A549 (cell line): ENCODE results near the gene FCSK. TPM values are rescaled to one million over a fixed set of nuclear protein-coding genes. Genes with fewer than 3 reads are reported as not detected.

Source experiments
- ATAC-seq, 2 experiments: fragments of 200-7000 bp in 1 of 2; fragments of >200 bp in 1 of 2; cut with Nextera tagmentation in 1 of 2; cut with Tn5 transposase in 1 of 2; 3 replicates each; pipeline versions ENCODE4 v1.8.0 to v1.9.1; 2018 to 2020; ENCODE audit warnings: mild to moderate bottlenecking in 1 of 2, moderate library complexity in 1 of 2
- CTCF ChIA-PET: fragments of 300-600 bp; sonication (Branson Sonifier 250); formaldehyde crosslinking; extraction: SDS; loops from one replicate; lab custom pipeline; 2021; ENCODE audit warnings: antibody characterized with exemption, inconsistent platforms; lab: Yijun Ruan, JAX
- POLR2A ChIA-PET: fragments of 350-600 bp; formaldehyde crosslinking; extraction: SDS; loops from one replicate; lab custom pipeline; 2021; ENCODE audit warnings: antibody characterized with exemption, inconsistent platforms; lab: Yijun Ruan, JAX
- DNase-seq, 2 experiments: peaks; one replicate each; pipeline versions ENCODE4 v3.0.0 to v3.0.0-alpha.2; 2011 to 2016; ENCODE audit warnings: low read depth in 1 of 2, low spot score in 1 of 2
- FAIRE-seq: peaks from 2 replicates; lab custom pipeline; 2011; peaks lifted over from hg19 to GRCh38; lab: Jason Lieb, UNC
- H3K27ac ChIP-seq, 2 experiments: fragments of >200 bp; sonication (Bioruptor Twin); formaldehyde crosslinking; 3 replicates each; pipeline ENCODE4 v1.5.1; 2016 to 2017
- H3K4me1 ChIP-seq: fragments of >200 bp; sonication (Bioruptor Twin); formaldehyde crosslinking; 3 replicates; pipeline ENCODE4 v1.6.1; 2016
- H3K4me2 ChIP-seq: fragments of >200 bp; sonication (Bioruptor Twin); formaldehyde crosslinking; 3 replicates; pipeline ENCODE4 v1.6.1; 2016
- H3K4me3 ChIP-seq: fragments of >200 bp; sonication (Bioruptor Twin); formaldehyde crosslinking; 3 replicates; pipeline ENCODE4 v1.5.1; 2016
- H3K9me3 ChIP-seq: fragments of >200 bp; sonication (Bioruptor Twin); formaldehyde crosslinking; 3 replicates; pipeline ENCODE4 v1.6.1; 2016
- CBX2 ChIP-seq: fragments of 200-600 bp; sonication (generic); IDR thresholded peaks from 2 replicates; pipeline ENCODE4 v1.6.1; 2016; ENCODE audit warnings: low read depth, mild to moderate bottlenecking, borderline replicate concordance
- CHD4 ChIP-seq: fragments of 200-600 bp; sonication (generic); IDR thresholded peaks from 2 replicates; pipeline ENCODE4 v1.6.1; 2016; ENCODE audit warnings: antibody characterized with exemption, mild to moderate bottlenecking, borderline replicate concordance
- EHF ChIP-seq: fragments of 250-450 bp; sonication (Bioruptor Pico); IDR thresholded peaks from 2 replicates; pipeline ENCODE4 v1.5.0; 2020; ENCODE audit warnings: mild to moderate bottlenecking
- HOXB5 ChIP-seq: fragments of 250-450 bp; sonication (Bioruptor Pico); IDR thresholded peaks from 2 replicates; pipeline ENCODE4 v1.5.0; 2020; ENCODE audit warnings: mild to moderate bottlenecking, moderate library complexity
- JUNB ChIP-seq: fragments of >200 bp; sonication (Bioruptor Twin); formaldehyde crosslinking; IDR thresholded peaks from 2 replicates; pipeline ENCODE4 v1.6.1; 2016
- KDM5A ChIP-seq: fragments of 200-600 bp; sonication (generic); IDR thresholded peaks from 2 replicates; pipeline ENCODE4 v1.6.1; 2016; ENCODE audit warnings: antibody characterized with exemption, mild to moderate bottlenecking
- MAZ ChIP-seq: fragments of 150-350 bp; IDR thresholded peaks from 2 replicates; pipeline ENCODE4 v1.6.1; 2014; ENCODE audit warnings: antibody characterized with exemption, low read depth, low read length, borderline replicate concordance
- NFE2L2 ChIP-seq: fragments of 150-350 bp; conservative IDR thresholded peaks from 2 replicates; pipeline ENCODE4 v1.6.1; 2014; ENCODE audit warnings: low read length
- PHF8 ChIP-seq: fragments of 200-600 bp; sonication (generic); IDR thresholded peaks from 2 replicates; pipeline ENCODE4 v1.6.1; 2016; ENCODE audit warnings: low read depth, mild to moderate bottlenecking, antibody characterized with exemption, moderate library complexity, borderline replicate concordance
- RARB ChIP-seq: fragments of 250-450 bp; sonication (Bioruptor Pico); IDR thresholded peaks from 2 replicates; pipeline ENCODE4 v1.8.0; 2021; ENCODE audit warnings: mild to moderate bottlenecking, moderate library complexity
- RCOR1 ChIP-seq: fragments of 150-350 bp; IDR thresholded peaks from 2 replicates; pipeline ENCODE4 v1.6.1; 2014; ENCODE audit warnings: antibody characterized with exemption, low read length, low read depth
- RNF2 ChIP-seq: fragments of 200-600 bp; sonication (generic); IDR thresholded peaks from 2 replicates; pipeline ENCODE4 v1.6.1; 2016; ENCODE audit warnings: low read depth, mild to moderate bottlenecking, antibody characterized with exemption, moderate library complexity, borderline replicate concordance
- SREBF2 ChIP-seq: fragments of 450-650 bp; IDR thresholded peaks from 2 replicates; pipeline ENCODE4 v1.6.1; 2014; ENCODE audit warnings: mild to moderate bottlenecking, moderate library complexity
- TFCP2L1 ChIP-seq: fragments of 250-450 bp; sonication (Bioruptor Pico); IDR thresholded peaks from 2 replicates; pipeline ENCODE4 v1.5.0; 2021; ENCODE audit warnings: mild to moderate bottlenecking
- ZFP36 ChIP-seq: fragments of 450-650 bp; IDR thresholded peaks from 2 replicates; pipeline ENCODE4 v1.6.1; 2014; ENCODE audit warnings: borderline replicate concordance; ENCODE audit not compliant: partially characterized antibody
- ZNF302 ChIP-seq: fragments of 250-450 bp; sonication (Bioruptor Pico); IDR thresholded peaks from 2 replicates; pipeline ENCODE4 v1.9.0; 2021; ENCODE audit warnings: inconsistent platforms, mild to moderate bottlenecking, moderate library complexity
- WGBS: methylation state at CpG from one replicate; pipeline ENCODE4 v1.1.6; 2017; ENCODE audit errors: missing lambda C conversion rate; 5-methylcytosine and 5-hydroxymethylcytosine counted together
- polyA plus RNA-seq, 4 experiments: library from polyadenylated mRNA; depleted of rRNA in 3 of 4; stranded (reverse); fragments of >200 nt; fragmentation: RNase III in 1 of 4; extraction: RNeasy Plus Mini Kit Qiagen cat#74134 plus additional on column Dnase treatment in 1 of 4; gene quantifications; 2 replicates in 3 of 4; 3 replicates in 1 of 4; pipeline ENCODE4 v1.2.3, GENCODE V29; 2011 to 2017
- TF ChIP-seq, protein P1 (sequence below): fragments of >200 bp; sonication (Bioruptor Twin); formaldehyde crosslinking; IDR thresholded peaks from 3 replicates; pipeline ENCODE4 v1.5.1; 2016
- TF ChIP-seq, protein P2 (sequence below): fragments of 200-600 bp; sonication (generic); IDR thresholded peaks from 2 replicates; pipeline ENCODE4 v1.6.1; 2016; ENCODE audit warnings: antibody characterized with exemption, mild to moderate bottlenecking, moderate library complexity
- TF ChIP-seq, protein P3 (sequence below): fragments of 250-450 bp; sonication (Bioruptor Pico); IDR thresholded peaks from 2 replicates; pipeline ENCODE4 v1.5.0; 2020; ENCODE audit warnings: low read depth, mild to moderate bottlenecking, moderate library complexity
- TF ChIP-seq, protein P4 (sequence below): fragments of 450-650 bp; IDR thresholded peaks from 2 replicates; pipeline ENCODE4 v1.6.1; 2014; ENCODE audit warnings: antibody characterized with exemption
- TF ChIP-seq, protein P5 (sequence below): IDR thresholded peaks from 2 replicates; pipeline ENCODE4 v1.6.1; 2012

Gene FCSK
- polyA plus RNA-seq, 2 of the 4 experiments (the other 2 are of a cell fraction), result 5.7 to 6.8 TPM

DNA sequence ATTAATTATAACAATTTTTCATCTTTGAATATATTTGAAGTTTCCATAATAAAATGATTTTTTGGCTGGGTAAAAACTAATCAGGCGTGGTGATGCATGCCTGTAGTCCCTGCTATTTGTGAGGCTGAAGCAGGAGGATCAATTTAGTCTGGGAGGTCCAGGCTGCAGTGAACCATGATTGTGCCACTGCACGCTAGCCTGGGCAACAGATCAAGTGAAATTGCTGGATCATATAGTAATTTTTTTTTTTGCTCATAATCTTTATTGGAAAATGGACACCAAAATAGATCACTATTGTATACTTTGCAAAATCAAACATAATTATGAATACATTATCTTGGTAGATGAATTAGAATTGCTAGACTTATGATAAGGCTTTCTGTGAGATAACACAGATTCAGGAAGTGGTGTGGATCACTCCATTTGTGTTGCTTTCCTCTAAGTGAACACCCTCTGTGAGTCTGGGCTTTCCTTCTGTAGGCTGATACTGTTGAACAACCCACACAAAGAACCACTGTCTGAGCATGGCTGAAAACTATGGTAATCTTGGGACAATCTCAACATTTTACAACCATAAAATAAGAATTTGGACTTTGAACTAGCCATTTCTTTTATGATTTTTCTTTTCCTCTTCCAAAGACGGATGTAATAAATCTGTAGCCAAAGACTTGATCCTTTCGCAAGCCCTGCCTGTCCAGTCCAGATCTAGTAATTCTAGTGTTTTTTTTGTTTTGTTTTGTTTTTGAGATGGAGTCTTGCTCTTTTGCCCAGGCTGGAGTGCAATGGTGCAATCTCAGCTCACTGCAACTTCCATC lies 9.9 kb upstream of the FCSK start (continued):
- TF ChIP-seq, protein P1, sequence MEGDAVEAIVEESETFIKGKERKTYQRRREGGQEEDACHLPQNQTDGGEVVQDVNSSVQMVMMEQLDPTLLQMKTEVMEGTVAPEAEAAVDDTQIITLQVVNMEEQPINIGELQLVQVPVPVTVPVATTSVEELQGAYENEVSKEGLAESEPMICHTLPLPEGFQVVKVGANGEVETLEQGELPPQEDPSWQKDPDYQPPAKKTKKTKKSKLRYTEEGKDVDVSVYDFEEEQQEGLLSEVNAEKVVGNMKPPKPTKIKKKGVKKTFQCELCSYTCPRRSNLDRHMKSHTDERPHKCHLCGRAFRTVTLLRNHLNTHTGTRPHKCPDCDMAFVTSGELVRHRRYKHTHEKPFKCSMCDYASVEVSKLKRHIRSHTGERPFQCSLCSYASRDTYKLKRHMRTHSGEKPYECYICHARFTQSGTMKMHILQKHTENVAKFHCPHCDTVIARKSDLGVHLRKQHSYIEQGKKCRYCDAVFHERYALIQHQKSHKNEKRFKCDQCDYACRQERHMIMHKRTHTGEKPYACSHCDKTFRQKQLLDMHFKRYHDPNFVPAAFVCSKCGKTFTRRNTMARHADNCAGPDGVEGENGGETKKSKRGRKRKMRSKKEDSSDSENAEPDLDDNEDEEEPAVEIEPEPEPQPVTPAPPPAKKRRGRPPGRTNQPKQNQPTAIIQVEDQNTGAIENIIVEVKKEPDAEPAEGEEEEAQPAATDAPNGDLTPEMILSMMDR, result no peak
- TF ChIP-seq CHD4 (no peak), JUNB (no peak)
- TF ChIP-seq, protein P2, sequence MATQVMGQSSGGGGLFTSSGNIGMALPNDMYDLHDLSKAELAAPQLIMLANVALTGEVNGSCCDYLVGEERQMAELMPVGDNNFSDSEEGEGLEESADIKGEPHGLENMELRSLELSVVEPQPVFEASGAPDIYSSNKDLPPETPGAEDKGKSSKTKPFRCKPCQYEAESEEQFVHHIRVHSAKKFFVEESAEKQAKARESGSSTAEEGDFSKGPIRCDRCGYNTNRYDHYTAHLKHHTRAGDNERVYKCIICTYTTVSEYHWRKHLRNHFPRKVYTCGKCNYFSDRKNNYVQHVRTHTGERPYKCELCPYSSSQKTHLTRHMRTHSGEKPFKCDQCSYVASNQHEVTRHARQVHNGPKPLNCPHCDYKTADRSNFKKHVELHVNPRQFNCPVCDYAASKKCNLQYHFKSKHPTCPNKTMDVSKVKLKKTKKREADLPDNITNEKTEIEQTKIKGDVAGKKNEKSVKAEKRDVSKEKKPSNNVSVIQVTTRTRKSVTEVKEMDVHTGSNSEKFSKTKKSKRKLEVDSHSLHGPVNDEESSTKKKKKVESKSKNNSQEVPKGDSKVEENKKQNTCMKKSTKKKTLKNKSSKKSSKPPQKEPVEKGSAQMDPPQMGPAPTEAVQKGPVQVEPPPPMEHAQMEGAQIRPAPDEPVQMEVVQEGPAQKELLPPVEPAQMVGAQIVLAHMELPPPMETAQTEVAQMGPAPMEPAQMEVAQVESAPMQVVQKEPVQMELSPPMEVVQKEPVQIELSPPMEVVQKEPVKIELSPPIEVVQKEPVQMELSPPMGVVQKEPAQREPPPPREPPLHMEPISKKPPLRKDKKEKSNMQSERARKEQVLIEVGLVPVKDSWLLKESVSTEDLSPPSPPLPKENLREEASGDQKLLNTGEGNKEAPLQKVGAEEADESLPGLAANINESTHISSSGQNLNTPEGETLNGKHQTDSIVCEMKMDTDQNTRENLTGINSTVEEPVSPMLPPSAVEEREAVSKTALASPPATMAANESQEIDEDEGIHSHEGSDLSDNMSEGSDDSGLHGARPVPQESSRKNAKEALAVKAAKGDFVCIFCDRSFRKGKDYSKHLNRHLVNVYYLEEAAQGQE, result no peak

DNA sequence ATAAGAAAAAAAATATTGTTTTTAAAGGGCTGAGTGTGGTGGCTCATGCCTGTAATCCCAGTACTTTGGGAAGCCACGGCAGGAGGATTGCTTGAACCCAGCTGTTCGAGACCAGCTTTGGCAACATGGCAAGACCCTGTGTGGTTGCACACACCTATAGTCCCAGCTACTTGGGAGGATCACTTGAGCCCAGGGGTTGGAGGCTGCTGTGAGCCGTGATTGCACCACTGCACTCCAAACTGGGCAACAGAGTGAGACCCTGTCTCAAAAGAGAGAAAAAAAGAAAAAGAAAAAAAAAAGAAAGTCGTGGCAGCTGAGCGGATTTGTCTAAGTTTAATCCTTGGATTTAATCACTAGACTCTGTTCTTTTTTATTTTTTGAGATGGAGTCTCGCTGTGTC lies 6.3 kb upstream of the FCSK start:
- WGBS, result 85% methylated on average over 6 of the region's 6 CpGs
- ATAC-seq, result no peak
- ChIA-PET POLR2A (no interaction called here), CTCF (no interaction called here)
- no peak for FAIRE-seq
- H3K9me3 ChIP-seq, result no peaks in the 10 kb centered on the region
- TF ChIP-seq HOXB5 (CRISPR knock-in tag), result no peak
- no peak for TF ChIP-seq ZFP36
- no peak for TF ChIP-seq RARB (CRISPR knock-in tag)
- TF ChIP-seq ZNF302 (CRISPR knock-in tag), result no peak
- TF ChIP-seq RCOR1, result no peak
- TF ChIP-seq, protein P3, sequence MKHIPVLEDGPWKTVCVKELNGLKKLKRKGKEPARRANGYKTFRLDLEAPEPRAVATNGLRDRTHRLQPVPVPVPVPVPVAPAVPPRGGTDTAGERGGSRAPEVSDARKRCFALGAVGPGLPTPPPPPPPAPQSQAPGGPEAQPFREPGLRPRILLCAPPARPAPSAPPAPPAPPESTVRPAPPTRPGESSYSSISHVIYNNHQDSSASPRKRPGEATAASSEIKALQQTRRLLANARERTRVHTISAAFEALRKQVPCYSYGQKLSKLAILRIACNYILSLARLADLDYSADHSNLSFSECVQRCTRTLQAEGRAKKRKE (CRISPR knock-in tag), result no peak
- TF ChIP-seq RNF2, result no peak
- TF ChIP-seq NFE2L2, result no peak
- no peak for TF ChIP-seq KDM5A
- TF ChIP-seq, protein P2, result no peak
- no peak for TF ChIP-seq MAZ
- TF ChIP-seq JUNB, result no peak
- no peak for TF ChIP-seq TFCP2L1 (CRISPR knock-in tag)
- TF ChIP-seq, protein P4, sequence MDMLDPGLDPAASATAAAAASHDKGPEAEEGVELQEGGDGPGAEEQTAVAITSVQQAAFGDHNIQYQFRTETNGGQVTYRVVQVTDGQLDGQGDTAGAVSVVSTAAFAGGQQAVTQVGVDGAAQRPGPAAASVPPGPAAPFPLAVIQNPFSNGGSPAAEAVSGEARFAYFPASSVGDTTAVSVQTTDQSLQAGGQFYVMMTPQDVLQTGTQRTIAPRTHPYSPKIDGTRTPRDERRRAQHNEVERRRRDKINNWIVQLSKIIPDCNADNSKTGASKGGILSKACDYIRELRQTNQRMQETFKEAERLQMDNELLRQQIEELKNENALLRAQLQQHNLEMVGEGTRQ, result no peak
- TF ChIP-seq CBX2, result no peak
- TF ChIP-seq SREBF2, result no peak
- no peak for TF ChIP-seq PHF8
- TF ChIP-seq, protein P5, sequence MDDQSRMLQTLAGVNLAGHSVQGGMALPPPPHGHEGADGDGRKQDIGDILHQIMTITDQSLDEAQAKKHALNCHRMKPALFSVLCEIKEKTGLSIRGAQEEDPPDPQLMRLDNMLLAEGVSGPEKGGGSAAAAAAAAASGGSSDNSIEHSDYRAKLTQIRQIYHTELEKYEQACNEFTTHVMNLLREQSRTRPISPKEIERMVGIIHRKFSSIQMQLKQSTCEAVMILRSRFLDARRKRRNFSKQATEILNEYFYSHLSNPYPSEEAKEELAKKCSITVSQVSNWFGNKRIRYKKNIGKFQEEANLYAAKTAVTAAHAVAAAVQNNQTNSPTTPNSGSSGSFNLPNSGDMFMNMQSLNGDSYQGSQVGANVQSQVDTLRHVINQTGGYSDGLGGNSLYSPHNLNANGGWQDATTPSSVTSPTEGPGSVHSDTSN, result no peak
- no peak for TF ChIP-seq EHF (CRISPR knock-in tag)
- 0 out of 3 replicates have a peak, but pooled peaks cover 5% of the 10 kb centered on the region for H3K4me1 ChIP-seq
- no peak overlapping the region for H3K4me3 ChIP-seq
- no peak overlapping the region for H3K4me2 ChIP-seq
- no peak for DNase-seq
- no peak overlapping the region for H3K27ac ChIP-seq
